ENCODE results near the gene CCNI2.
"Not testable (repeated sequence)": the region's sequence is repeated elsewhere in the genome, so short reads cannot be mapped to it uniquely, and the experiment has no call there.

Gene CCNI2

GRCh38 chr5:132785365-132785764 lies 38.1 kb downstream of the CCNI2 start:
- no peak for DNase-seq

DNA sequence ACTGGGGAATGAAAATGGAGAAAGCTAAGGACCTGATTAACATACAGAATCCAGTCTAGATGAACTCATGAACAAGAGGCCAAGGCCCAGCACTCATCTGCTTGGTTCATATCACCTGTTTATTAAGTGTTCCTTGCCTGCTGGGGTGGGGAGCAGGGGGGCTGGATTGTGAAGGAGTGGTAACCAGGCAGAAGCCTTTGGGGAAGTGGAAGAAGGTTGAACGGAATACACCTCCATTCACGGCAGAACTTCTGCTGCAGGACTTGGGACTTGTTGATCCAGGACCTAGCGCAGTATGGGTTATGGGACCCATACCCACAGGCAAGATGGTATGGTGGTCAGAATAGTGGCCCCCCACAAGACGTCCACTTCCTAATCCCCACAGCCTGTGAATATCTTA lies 38.6 kb downstream of the CCNI2 start:
- no peak for DNase-seq

- no peak for DNase-seq
Observed at GRCh38 chr5:132787076-132787475, 39.9 kb downstream of the CCNI2 start.

DNA sequence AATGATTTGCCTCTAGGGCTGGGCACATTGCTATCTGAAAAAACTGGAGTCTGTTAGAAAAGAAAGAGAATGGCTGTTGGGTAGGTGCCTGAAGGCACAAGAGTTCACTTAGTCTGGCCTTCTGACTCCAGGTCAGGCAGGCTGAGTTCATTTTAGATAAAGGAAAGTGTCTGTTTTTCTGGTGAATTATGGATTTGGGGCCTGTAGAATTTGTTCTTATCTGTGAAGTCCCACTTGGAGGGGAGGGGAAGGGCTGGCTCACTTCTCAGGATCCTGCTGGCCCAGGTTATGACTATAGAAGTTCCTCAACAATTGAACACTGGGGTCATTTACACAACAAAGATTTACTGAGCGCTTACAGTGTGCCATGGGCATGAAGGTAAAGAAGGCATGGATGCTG lies 41.3 kb downstream of the CCNI2 start:
- DNase-seq = no peak

- no peak for DNase-seq
Observed at GRCh38 chr5:132788990-132789886, 42.0 kb downstream of the CCNI2 start.

GRCh38 chr5:132790201-132790865 lies 43.1 kb downstream of the CCNI2 start:
- no peak for DNase-seq

- no peak for DNase-seq
Observed at GRCh38 chr5:132791026-132791425, 43.8 kb downstream of the CCNI2 start.

DNA sequence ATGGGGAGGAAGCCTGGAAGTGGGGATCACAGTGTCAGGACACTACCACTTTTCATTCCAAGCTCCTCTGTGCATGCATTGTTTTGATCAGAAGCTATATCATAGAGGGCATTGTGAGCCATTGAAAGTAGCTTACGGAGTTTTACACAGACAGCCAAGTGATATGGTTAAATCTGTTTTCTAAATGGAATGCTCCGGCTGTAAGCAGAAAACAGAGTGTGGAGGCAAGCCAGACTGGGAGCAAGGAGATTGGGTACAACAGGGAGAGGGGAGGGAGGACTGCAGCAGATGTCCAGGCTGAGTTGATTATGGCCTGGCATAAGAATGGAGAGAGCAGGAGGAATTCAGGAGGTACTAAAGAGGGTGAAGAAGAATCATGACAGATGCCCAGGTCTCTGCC lies 50.4 kb downstream of the CCNI2 start:
- no peak for DNase-seq

DNA sequence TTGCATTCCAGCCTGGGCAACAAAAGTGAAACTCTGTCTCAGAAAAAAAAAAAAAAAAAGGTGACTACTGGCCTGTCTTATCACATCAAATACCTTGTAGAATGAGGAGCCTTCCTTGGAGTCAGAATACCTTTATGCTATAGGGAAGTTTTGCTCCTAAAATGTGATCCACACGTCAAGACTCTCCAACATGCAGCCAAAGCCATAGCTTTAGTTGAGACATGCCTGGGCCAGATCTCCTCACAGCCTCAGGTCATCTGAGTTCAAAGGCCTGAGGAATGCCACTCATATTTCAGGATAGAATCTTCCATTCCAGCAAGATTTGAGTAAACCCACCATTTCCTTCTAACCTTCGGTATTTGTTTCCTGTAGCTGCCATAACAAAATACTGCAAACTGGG lies 52.2 kb downstream of the CCNI2 start:
- no peak for DNase-seq

DNA sequence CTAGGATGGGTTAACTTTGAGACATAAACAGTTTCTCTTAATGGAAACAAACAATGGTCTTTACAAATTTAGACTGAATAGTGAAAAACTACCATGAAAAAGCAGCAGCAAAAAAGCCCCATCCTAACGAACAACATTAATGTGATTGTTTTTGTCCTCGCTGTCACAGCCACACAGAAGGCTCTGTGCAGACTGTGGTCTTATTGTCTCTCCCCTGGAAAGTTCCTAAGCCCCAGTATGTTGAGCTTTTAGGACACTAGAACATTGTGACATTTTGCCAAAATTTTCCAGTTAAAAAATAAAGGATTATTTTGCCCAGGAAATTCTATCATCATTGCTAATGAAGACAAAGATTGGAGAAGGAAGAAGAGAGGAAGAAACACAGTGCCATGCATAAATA lies 53.3 kb downstream of the CCNI2 start:
- DNase-seq = no peak

DNA sequence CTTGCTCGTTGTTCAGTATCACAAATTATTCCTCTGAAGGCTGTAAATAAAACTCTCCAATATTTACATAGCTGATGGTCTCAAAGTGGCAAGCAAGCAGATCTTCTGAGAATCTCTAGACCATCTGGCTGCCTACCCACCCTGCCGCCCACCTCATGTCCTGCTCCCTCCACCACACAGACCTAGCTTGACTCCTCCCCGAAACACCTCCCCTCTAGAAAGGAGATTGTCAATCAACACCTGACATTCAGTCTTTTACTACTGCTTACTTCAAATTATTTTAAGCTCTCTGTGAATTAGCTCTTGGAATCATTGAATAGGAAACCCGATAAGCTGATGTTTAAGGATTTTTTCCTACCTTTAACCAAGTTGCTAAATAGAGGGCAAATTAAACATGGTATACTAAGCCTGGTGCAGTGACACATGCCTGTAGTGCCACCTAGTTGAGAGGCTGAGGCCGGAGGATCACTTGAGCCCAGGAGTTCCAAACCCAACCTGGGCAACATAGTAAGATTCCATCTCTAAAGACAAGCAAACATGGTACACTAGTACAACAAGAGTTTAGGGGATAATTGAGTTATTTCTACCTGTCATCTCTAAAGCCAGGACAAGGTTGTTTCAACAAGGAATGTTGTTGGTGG lies 54.9 kb downstream of the CCNI2 start:
- no peak for DNase-seq

GRCh38 chr5:132802685-132803066 lies 55.5 kb downstream of the CCNI2 start:
- not testable (repeated sequence) for DNase-seq

Data from CD4-positive, alpha-beta T cell treated with Interferon gamma for 1 hour (primary cell).